Kidney epithelial cell (primary cell): ENCODE results near the gene B4GALT1. TPM values are rescaled to one million over a fixed set of nuclear protein-coding genes. Genes with fewer than 3 reads are reported as not detected.

ENCODE experiments used
- DNase-seq: peaks from one replicate; pipeline ENCODE4 v3.0.0-alpha.2; 2010; ENCODE audit warnings: low read depth
- H3K27me3 ChIP-seq: 2 replicates; pipeline ENCODE4 v1.6.0; 2011; ENCODE audit warnings: low read length; ENCODE audit not compliant: control insufficient read depth, insufficient read depth
- H3K36me3 ChIP-seq: 2 replicates; pipeline ENCODE4 v1.5.1; 2011; ENCODE audit warnings: low read length; ENCODE audit not compliant: control insufficient read depth, insufficient read depth
- H3K4me3 ChIP-seq: 2 replicates; pipeline ENCODE4 v1.5.1; 2011; ENCODE audit warnings: low read depth, mild to moderate bottlenecking, control low read depth, low read length
- total RNA-seq: library from RNA; depleted of rRNA; stranded (reverse); fragments of >200 nt; gene quantifications from 2 replicates; pipeline ENCODE4 v1.2.3, GENCODE V29; 2015
- TF ChIP-seq, protein P1 (sequence below): IDR thresholded peaks from 2 replicates; pipeline ENCODE4 v1.5.1; 2011; ENCODE audit warnings: mild to moderate bottlenecking, moderate library complexity, low read length, control low read depth, inconsistent platforms; ENCODE audit not compliant: insufficient read depth, poor library complexity, severe bottlenecking

B4GALT1 gene
- total RNA-seq, 1 donor from 2014 or later, result 86.1 TPM

DNA sequence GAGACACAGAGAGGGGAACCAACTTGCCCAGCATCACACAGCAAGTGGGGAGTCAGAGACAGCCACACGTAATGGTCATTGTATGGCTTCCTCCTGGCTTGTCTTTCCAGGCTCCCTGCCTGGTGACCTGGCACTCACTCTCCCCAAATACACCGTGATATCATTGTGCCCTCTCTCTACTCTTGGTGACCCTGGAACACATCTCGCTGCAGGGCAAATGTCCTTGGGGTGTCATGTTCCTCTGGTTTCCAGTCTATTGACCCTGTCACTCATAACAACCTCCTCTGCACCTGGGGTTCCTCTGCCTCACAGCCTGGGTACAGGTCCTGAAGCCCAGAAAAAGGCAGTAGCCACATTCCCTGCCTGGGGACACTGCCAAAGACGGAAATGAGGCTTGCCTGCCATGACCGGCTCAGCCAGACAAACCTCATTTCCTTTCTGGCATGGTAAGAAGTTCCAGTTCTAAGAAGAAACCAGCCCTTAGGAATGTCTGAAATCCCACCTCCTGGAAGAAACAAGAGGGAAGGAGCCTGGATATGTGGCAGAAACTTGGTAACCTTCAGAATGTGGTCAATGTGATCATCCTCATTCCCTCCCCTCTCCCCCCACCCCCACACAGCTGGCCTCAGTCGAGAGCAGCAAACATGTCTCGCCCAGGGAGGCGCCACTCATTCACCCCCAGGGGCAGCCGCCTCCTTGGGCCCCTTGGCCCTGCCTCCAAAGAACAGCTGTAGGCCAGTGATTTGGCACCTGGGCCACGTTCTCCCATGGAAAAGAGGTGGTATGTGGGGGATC is 60.1 kb downstream of the B4GALT1 start:
- Histone ChIP-seq H3K27me3 (no peaks in the 10 kb centered on the region), H3K36me3 (no peaks in the 10 kb centered on the region), H3K4me3 (no peak overlapping the region)
- TF ChIP-seq, protein P1, sequence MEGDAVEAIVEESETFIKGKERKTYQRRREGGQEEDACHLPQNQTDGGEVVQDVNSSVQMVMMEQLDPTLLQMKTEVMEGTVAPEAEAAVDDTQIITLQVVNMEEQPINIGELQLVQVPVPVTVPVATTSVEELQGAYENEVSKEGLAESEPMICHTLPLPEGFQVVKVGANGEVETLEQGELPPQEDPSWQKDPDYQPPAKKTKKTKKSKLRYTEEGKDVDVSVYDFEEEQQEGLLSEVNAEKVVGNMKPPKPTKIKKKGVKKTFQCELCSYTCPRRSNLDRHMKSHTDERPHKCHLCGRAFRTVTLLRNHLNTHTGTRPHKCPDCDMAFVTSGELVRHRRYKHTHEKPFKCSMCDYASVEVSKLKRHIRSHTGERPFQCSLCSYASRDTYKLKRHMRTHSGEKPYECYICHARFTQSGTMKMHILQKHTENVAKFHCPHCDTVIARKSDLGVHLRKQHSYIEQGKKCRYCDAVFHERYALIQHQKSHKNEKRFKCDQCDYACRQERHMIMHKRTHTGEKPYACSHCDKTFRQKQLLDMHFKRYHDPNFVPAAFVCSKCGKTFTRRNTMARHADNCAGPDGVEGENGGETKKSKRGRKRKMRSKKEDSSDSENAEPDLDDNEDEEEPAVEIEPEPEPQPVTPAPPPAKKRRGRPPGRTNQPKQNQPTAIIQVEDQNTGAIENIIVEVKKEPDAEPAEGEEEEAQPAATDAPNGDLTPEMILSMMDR, result no peak
- peak; percentile 45 for DNase-seq

DNA sequence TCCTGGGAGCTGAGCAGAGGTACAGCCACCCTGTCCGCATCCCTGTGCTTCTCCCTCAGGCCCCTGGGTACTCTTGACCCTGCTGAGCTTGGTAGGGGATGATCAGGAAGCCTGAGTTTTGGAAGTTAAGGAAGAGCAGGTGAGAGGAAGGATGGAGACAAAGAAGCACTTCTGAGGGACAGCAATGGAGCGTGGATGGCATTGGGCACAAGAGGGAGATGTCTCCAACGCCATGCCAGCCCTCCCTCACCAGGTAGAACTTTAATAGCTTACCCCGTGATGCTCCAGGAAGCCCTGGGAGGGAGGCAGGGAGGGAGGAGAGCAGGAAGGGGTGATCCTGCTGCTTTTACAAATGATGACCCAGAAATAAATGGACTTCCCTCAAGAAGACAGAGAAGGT is 60.8 kb downstream of the B4GALT1 start:
- DNase-seq, result no peak
- no peaks in the 10 kb centered on the region for H3K36me3 ChIP-seq
- H3K27me3 ChIP-seq, result no peaks in the 10 kb centered on the region
- H3K4me3 ChIP-seq, result no peak overlapping the region
- TF ChIP-seq, protein P1, result no peak

DNA sequence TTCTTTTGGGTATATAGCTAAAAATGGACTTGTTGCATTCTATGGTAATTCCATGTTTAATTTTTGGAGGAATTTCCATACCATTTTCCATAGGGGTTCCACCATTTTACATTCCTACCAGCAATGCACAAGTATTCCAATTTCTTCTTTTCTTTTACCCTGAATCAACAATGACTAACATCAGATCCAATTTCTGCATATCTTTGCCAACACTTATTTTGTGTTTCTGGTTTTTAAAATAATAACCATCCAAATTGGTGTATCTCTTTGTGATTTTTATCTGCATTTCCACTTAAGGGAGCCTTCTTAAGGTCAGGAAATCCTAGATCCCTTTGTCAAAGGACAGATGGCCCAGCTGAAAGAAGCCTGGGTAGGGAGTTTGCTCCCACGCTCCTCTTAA is 61.2 kb downstream of the B4GALT1 start:
- TF ChIP-seq, protein P1, result no peak
- Histone ChIP-seq H3K27me3 (no peaks in the 10 kb centered on the region), H3K4me3 (no peak overlapping the region), H3K36me3 (no peaks in the 10 kb centered on the region)
- DNase-seq, result no peak

DNA sequence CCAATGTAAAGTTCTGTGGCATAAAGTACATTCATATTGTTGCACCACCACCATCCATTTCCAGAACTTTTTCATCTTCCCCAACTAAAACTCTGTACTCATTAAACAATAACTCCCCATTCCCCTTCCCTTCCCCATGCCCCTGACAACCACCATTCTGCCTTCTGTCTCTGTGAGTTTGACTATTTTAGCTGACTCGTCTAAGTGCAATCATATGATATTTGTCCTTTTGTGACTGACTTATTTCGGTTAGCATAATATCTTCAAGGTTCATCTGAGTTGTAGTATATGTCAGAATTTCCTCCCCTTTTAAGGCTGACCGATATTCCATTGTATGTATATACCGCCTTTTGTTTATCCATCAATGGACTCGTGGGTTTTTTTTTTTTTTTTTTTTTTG is 61.6 kb downstream of the B4GALT1 start:
- TF ChIP-seq, protein P1, result no peak
- no peaks in the 10 kb centered on the region for H3K27me3 ChIP-seq
- DNase-seq, result no peak

DNA sequence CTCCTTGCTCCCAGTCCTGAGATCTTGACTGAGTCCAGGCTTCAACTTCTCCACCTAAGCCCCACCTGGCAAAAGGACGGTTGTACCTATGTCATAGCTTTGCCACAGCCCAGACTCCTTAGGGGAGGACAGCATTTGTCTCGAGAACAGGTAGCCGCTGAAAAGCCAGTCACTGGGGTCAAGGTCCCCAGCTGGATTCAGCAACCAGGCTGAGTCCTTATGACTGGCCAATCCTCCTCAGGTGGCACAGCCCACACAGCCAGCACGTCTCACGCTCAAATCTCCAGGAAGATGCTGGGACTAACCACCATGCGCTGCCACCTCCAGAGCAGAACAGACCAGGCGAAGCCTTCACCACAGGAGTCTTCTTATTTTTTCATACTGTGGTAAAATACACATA is 62.7 kb downstream of the B4GALT1 start:
- TF ChIP-seq, protein P1, result no peak
- Histone ChIP-seq H3K36me3 (no peaks in the 10 kb centered on the region), H3K27me3 (no peaks in the 10 kb centered on the region), H3K4me3 (no peak overlapping the region)
- no peak for DNase-seq

More for the DNA sequence above, 61.6 kb downstream of the B4GALT1 start:
- no peaks in the 10 kb centered on the region for H3K36me3 ChIP-seq
- H3K4me3 ChIP-seq, result no peak overlapping the region
